SK-MEL-5 (cell line): ENCODE data around the gene ABCA12. TPM values are rescaled to one million over a fixed set of nuclear protein-coding genes. Genes with fewer than 3 reads are reported as not detected.

Source experiments
- DNase-seq: peaks from one replicate; pipeline ENCODE4 v3.0.0-alpha.2; 2016; ENCODE audit warnings: low read depth, low spot score
- in situ Hi-C: cut with HindIII; loops from 2 replicates; pipeline ENCODE4 v1.10.0; 2016; ENCODE audit warnings: low sequenced_read_pairs, high pct_unique_total_duplicates, low pct_unique_long_range_greater_than_20kb
- total RNA-seq: library from RNA; depleted of rRNA; stranded (reverse); fragments of >200 nt; shearing (Covaris generic); gene quantifications from 2 replicates; pipeline ENCODE4 v1.2.3, GENCODE V29; 2014; rRNA removed

The ABCA12 gene
- total RNA-seq, 1 experiment from 2014 or later, result not detected

DNA sequence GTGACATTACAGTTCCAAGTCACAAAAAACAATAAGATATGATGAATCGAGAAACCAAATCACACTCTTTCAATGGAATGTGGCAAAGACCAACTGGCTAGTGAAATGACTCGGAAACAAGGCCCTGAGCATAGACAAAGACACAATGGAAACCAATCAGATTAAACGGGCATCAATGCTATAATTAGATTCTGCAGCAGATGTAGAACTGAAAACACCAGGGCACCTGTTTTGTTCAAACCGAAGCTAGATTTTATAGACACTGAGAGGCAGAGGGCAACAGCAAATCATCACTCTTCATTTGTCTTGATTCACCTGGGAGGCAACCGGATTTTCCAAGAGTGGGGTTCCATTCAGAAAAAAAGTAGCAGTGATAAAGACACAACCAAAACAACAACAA, 236.1 kb downstream of the ABCA12 start:
- DNase-seq, result no peak
- in situ Hi-C loops, result no loop called here

DNA sequence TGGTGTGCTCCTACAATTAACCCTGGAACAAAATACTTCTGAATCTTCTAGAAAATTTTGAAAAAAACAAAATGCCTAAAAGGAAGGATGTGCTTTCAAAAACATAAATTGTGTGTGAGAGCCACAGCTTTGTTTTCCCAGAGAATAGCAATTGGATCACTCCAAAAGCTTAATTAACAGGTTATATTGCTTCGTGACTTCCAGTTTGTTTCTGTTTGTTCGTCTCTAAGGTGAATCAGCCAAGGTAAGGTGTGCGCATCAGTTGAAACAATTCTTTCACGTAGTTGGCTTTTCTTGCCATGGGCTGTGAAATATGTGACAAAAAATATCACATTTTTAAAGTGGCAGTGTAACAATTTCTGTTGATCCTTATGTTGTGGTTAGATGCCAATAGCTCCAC, 238.7 kb downstream of the ABCA12 start:
- in situ Hi-C loops, result no loop called here
- DNase-seq, result no peak

DNA sequence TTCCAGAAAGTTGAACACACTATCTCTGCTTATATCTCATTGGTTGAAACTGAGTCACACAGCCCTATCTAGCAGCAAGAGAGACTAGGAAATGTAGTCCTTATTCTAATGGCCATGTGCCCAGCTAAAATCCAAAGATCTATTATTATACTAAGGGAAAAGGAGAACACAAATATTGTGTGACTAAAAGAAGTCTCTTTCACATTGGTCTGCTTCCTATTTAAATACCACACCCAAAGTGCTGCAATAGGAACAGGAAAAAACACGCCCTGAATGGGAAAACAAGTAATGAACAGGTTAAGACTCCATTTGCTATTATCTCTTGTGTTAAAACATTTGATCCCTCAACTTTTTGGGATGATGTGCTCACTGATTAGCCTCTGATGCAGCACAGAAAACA, 242.2 kb downstream of the ABCA12 start:
- no peak for DNase-seq
- in situ Hi-C loops, result no loop called here

DNA sequence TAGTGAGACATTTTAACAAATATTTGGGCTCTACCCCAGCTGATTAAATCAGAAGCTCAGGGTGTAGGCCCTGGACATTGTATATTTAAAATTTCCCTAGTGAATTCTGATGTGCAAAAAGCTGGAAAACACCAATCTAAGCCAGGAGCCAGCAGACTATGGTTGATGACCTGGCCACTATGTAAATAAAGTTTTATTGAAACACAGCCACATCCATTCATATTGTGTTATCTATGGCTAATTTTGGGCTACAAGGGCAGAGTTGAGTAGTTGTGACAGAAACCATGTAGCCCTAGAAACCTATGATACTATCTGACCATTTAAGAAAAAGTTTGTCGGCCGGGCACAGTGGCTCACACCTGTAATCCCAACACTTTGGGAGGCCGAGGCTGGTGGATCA, 243.0 kb downstream of the ABCA12 start:
- in situ Hi-C loops, result no loop called here
- DNase-seq, result no peak

DNA sequence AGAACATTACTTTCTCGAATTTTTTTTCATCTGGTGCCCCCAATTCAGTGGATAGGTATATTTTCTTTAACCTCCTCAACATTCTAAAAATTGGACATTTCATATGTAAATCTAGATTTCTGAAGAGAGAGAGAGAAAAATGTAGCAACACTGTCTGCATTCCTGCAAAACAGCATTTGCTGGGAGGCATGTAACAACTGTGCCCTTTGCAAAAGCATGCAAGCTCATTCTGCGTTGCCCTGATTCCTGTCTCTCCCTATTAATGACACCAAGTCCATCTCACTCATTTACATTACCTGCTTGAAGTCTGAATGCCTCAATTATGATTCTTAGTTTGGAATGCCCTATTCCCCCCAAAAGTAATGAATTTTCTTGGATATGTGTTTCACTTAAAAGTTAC, 249.1 kb downstream of the ABCA12 start:
- in situ Hi-C loops, result no loop called here
- no peak for DNase-seq

DNA sequence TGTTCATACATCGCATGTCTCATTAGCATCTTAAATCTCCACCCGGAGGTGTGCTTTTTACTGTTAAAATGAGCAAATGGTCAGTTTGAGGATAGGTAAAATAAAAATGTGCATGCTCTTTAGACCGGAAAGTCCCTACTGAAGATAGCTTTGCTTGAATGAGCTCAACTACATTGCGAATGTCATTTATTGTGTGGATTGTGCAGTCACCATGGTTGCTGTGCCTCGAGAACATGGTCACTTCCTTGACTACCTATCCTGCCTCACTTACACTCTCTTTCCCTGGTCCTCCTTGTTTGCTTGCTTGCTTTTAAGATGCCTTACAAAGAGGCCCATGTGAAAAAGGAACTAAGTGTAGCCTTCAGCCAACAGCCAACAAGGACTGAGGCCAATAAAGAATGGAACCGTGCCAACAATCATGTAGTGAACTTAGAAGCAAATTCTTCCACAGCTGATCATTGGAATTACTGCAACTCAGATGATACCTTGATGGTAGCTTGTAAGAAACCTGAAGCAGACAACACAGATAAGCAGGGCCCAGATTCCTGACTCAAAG, 256.7 kb downstream of the ABCA12 start:
- DNase-seq, result no peak
- in situ Hi-C loops, result no loop called here

Other genes starting within 250 kb of the ABCA12 start
- gene ATIC, start 173.4 kb upstream of the ABCA12 start, total RNA-seq, result 45.8 and 51.8 TPM in 2 replicates